ENCODE measurements around the gene KCNJ6. TPM values are rescaled to one million over a fixed set of nuclear protein-coding genes. Genes with fewer than 3 reads are reported as not detected.
"Not testable (repeated sequence)": the region's sequence is repeated elsewhere in the genome, so short reads cannot be mapped to it uniquely, and the experiment has no call there.

The KCNJ6 gene
- total and polyA plus RNA-seq, 8 donors: under 0.01 to 1.3 (median 0.29) TPM; not detected in 3

DNA sequence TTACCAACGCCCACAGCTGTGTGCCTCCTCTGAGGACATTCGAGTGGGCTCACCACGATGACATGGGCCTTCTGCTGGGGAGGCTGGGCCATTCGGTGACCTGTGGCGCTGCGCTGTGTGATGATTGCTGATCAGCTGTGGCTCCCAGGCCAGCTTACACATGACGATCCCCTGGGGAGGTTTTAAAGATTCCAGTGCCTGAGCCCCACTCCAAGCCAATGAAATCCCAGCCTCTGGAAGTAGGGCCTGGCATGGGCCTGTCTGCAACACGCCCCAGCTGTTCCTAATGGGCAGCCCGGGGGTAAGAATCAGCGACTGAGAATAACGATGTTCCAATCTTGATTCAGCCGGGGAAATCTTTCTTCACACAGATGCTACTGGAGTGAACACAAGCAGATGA, 153.7 kb downstream of the KCNJ6 start:
- H3K27ac ChIP-seq: no peak overlapping the region
- H3K9me3 ChIP-seq: no peaks in the 10 kb centered on the region
- WGBS, 5 donors: 72 to 80% (median 77%) methylated on average over 11 to 12 of the region's 12 CpGs
- H3K36me3 ChIP-seq: no peaks in the 10 kb centered on the region
- H3K27me3 ChIP-seq: peaks cover 0 to 24% (median 0%) of the 10 kb centered on the region in 3 donors
- intact Hi-C loops (cut with DNase I; ENCODE audit: low total_unique reads): no loop called here
- no peak for DNase-seq
- no peaks in the 10 kb centered on the region for H3K4me1 ChIP-seq
- no peak overlapping the region for H3K4me3 ChIP-seq
- no peak for TF ChIP-seq POLR2AphosphoS5 (IDR thresholded peaks at IDR 0.05)

DNA sequence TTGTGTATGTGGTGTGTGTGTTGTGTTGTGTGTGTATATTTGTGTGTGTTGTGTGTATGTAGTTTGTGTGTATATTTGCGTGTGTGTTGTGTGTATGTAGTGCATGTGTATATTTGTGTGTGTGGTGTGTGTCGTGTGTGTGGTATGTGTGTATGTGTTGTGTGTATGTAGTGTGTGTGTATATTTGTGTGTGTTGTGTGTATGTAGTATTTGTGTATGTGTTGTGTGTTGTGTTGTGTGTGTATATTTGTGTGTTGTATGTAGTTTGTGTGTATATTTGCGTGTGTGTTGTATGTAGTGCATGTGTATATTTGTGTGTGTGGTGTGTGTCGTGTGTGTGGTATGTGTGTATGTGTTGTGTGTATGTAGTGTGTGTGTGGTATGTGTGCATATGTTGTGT, 154.9 kb downstream of the KCNJ6 start:
- DNase-seq; H3K27ac ChIP-seq; intact Hi-C loops (cut with DNase I; ENCODE audit: low total_unique reads): not testable (repeated sequence)

DNA sequence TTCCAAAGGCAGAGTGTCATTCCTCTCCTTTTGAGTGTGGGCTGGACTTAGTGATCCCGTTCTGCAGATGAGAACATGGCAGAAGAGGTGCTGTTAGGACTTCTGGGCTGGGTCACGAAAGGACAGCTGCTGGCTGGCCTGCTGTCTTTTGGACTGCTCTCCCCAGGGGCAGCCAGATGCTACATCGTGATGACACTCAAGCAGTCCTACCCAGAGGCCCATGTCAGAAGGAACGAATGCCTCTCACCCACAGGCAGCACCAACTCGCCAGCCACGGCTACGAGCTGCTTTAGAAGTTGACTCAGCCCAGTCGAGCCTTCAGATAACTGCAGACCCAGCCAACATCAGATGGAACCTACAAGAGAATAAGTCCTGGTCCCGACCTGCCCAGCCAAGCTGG, 156.5 kb downstream of the KCNJ6 start:
- Histone ChIP-seq H3K27ac (no peak overlapping the region), H3K4me1 (no peaks in the 10 kb centered on the region), H3K27me3 (peaks cover 0 to 38% (median 0%) of the 10 kb centered on the region in 3 donors), H3K4me3 (no peak overlapping the region), H3K9me3 (no peaks in the 10 kb centered on the region), H3K36me3 (no peaks in the 10 kb centered on the region)
- TF ChIP-seq CTCF (IDR thresholded peaks at IDR 0.05) (no peak), POLR2A (IDR thresholded peaks at IDR 0.05) (no peak), POLR2AphosphoS5 (IDR thresholded peaks at IDR 0.05) (no peak), EP300 (IDR thresholded peaks at IDR 0.05) (no peak)
- WGBS, 5 donors: 83 to 91% (median 88%) methylated on average over 7 to 9 of the region's 9 CpGs
- DNase-seq: no peak
- intact Hi-C loops (cut with DNase I; ENCODE audit: low total_unique reads): no loop called here

More for the DNA sequence above, 154.9 kb downstream of the KCNJ6 start:
- H3K4me1 ChIP-seq, H3K4me3 ChIP-seq, H3K9me3 ChIP-seq, H3K36me3 ChIP-seq: not testable (repeated sequence)
- H3K27me3 ChIP-seq: peaks cover 0 to 27% (median 0%) of the 10 kb centered on the region in 3 donors
- 82 to 97% (median 96%) methylated on average over 4 of the region's 4 CpGs for WGBS, 5 donors

- H3K27ac ChIP-seq: no peak overlapping the region
- TF ChIP-seq EP300 (IDR thresholded peaks at IDR 0.05) (no peak), CTCF (IDR thresholded peaks at IDR 0.05) (peak in 5 of 7 experiments; percentile 15 to 62 (median 43))
- intact Hi-C loops (cut with DNase I; ENCODE audit: low total_unique reads): no loop called here
- H3K9me3 ChIP-seq: no peaks in the 10 kb centered on the region
- no peaks in the 10 kb centered on the region for H3K36me3 ChIP-seq
- WGBS, 5 donors: 24 to 41% (median 26%) methylated on average over 7 of the region's 7 CpGs
- DNase-seq: peak; percentile 51 to 65
- peaks cover 0 to 38% (median 0%) of the 10 kb centered on the region in 3 donors for H3K27me3 ChIP-seq
- H3K4me1 ChIP-seq: no peaks in the 10 kb centered on the region
- no peak overlapping the region for H3K4me3 ChIP-seq
These were observed 157.3 kb downstream of the KCNJ6 start for GRCh38 chr21:37758982-37759381.

- 62 to 71% (median 68%) methylated on average over 11 of the region's 11 CpGs for WGBS, 5 donors
- no peaks in the 10 kb centered on the region for H3K9me3 ChIP-seq
- no peak overlapping the region for H3K27ac ChIP-seq
- peaks cover 0 to 43% (median 0%) of the 10 kb centered on the region in 3 donors for H3K27me3 ChIP-seq
- H3K4me3 ChIP-seq: no peak overlapping the region
- H3K4me1 ChIP-seq: no peaks in the 10 kb centered on the region
- intact Hi-C loops (cut with DNase I; ENCODE audit: low total_unique reads): no loop called here
- no peaks in the 10 kb centered on the region for H3K36me3 ChIP-seq
- TF ChIP-seq CTCF (IDR thresholded peaks at IDR 0.05) (no peak), EP300 (IDR thresholded peaks at IDR 0.05) (no peak), POLR2A (IDR thresholded peaks at IDR 0.05) (no peak), POLR2AphosphoS5 (IDR thresholded peaks at IDR 0.05) (no peak)
- peak in 1 of 2 donors; percentile 15 for DNase-seq
These were observed 158.5 kb downstream of the KCNJ6 start for GRCh38 chr21:37757606-37758376.
